GM18858 (cell line): ENCODE measurements around the gene RDH12.
"Not testable (repeated sequence)": the region's sequence is repeated elsewhere in the genome, so short reads cannot be mapped to it uniquely, and the experiment has no call there.

Experiments
- ATAC-seq: cut with Tn5 transposase; IDR thresholded peaks from one replicate; pipeline ENCODE4 v1.9.1; 2021; ENCODE audit not compliant: unreplicated experiment

RDH12 gene

DNA sequence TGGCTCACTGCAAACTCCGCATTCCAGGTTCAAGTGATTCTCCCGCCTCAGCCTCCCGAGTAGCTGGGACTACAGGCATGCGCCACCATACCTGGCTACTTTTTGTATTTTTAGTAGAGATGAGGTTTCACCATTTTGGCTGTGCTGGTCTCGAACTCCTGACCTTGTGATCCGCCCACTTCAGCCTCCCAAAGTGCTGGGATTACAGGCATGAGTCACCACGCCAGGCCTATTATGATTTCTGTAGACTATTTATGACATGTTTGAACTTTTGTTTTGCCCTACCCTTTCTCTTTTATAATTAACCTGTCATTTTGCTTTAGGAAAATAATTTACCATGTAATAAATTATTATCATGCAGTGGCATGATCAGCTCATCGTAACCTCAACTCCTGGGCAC is at the start of gene RDH12:
RDH12 (plus strand) TSS at position 395 of the 400 bp plus-strand sequence. CDS start 20,757 bp downstream, outside the sequence.
- not testable (repeated sequence) for ATAC-seq

DNA sequence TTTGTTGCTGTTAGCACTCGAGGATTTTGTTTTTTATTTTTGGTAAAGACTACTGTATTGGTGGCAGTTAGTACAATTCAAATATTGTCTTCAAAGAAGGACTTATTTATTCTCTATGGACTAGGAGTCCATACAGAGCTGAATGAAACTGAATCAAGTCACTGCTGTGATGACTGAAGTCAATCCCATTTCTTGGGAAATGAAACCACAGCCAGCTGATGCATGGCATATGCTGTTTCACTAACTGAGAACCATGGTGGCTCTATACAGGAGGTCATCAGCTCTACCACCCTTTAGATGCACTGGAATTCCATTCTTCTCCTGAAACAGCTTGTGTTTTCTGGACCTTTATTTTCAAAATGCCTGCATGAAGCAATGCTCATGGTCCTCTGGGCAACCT is 49.5 kb upstream of the RDH12 start:
- ATAC-seq: no peak

DNA sequence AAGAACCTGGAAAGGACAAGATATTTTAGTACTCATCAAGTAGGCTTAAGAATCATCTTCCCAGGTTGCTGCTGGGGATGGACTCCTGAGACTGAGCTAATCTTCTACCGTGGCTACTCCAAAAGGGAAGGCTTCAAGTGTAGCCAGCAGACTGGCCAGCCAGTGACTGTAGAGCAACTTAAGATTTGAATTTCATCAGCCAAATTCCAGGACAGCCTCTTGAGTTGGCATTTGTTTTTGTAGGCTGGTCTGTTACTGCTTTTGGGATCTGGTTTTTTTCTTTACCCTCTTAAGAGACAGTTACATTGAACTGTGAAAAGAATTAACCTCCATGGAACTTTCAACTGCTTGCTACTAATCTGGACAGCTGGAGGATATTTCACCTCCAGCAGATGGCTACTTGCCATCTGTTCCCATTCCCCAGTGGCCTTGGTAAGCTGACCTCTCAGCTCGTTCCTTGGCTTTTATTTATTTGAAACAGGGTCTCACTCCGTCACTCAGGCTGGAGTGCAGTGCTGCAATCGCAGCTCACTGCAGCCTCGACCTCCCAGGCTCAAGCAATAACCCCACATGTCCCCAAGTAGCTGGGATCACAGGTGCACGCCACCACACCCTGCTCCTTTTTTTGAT is 47.9 kb upstream of the RDH12 start:
- no peak for ATAC-seq

GRCh38 chr14:67663633-67664032 is 38.1 kb upstream of the RDH12 start:
- ATAC-seq: no peak

GRCh38 chr14:67665868-67666267 is 35.8 kb upstream of the RDH12 start:
- ATAC-seq: no peak

GRCh38 chr14:67666750-67667449 is 34.8 kb upstream of the RDH12 start:
- no peak for ATAC-seq

DNA sequence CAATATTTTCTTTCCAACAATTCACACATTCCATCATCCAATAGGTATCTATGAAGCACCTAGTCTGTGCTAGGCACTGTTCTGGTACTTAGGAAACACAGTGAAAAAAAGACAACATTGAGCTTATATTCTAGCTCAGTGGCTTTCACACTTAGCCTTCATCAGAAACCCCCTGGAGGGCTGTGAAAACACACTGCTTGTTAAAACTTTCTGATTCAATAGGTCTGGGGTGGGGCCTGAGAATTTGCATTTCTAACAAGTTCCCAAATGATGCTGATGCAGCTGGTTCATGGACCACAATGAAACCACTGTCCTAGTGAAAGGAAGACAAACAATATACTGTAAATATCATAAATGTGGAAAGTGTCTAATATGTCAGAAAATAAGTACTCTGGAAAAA is 33.1 kb upstream of the RDH12 start:
- ATAC-seq: peak; percentile 39

DNA sequence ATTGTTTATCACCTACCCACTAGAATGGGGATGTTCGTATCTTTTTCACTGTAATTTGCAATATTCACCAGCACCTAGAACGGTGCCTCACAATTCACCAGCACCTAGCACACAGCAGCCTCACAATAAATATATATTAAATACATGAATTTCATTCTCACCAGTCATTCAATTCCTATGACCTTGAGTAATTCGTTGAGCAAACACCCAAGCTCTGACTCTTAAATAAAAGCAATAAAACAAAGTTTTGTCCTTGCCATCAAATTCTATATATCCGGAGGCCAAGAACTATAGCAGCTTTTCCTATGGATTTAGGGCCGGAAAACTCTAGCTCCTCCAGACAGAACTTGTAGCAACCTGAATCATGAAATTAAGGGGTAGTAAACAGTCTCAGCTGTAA is 28.2 kb upstream of the RDH12 start:
- ATAC-seq: no peak

- peak; percentile 25 for ATAC-seq
Observed at GRCh38 chr14:67674139-67674479, 27.6 kb upstream of the RDH12 start.

- ATAC-seq: peak; percentile 76
Observed at GRCh38 chr14:67674480-67675218, 27.0 kb upstream of the RDH12 start, which contains the start of gene VTI1B. TSS of gene VTI1B (minus strand) at chr14:67674632. CDS start at chr14:67674489, 143 bp downstream.

DNA sequence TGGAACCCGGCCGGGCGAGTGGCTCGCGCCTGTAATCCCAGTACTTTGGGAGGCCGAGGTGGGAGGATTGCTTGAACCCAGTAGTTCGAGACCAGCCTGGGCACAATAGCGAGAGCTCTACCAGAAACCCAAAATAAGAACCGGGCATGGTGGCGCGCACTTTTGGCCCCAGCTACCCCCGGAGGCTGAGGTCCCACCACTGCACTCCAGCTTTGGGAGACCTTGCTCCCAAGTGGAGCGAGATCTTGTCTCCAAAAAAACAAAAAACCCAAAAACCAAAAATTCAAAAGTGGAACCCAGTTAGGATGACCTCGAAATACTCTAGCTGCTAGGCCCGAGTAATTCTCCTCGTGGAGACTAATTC is 26.5 kb upstream of the RDH12 start:
- ATAC-seq: no peak

- ATAC-seq: no peak
Observed at GRCh38 chr14:67679006-67679405, 22.7 kb upstream of the RDH12 start.

- ATAC-seq: peak; percentile 98
Observed at GRCh38 chr14:67680121-67680602, 21.5 kb upstream of the RDH12 start.

- ATAC-seq: no peak
Observed at GRCh38 chr14:67680941-67681340, 20.7 kb upstream of the RDH12 start.

- no peak for ATAC-seq
Observed at GRCh38 chr14:67683842-67684241, 17.8 kb upstream of the RDH12 start.

DNA sequence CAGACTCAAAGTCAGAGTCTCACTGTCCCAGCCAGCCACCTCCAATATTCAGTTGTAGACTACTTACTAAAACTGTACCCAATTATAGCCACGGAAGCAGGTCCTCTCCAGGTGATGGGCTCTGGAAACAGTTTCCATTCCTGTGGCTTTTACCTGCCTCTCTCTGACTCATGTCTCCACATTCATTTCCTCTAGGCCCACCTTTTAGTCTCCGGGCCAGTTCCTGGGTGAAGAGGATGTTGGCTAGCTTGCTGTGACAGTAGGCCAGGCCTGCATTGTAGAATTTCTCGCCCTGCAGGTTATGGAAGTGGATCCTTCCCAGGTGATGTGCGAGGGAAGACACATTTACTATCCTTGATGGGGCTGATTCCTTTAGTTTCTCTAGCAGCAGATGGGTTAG is 11.7 kb upstream of the RDH12 start:
- no peak for ATAC-seq

GRCh38 chr14:67694791-67695393 is 6.8 kb upstream of the RDH12 start:
- peak; percentile 77 for ATAC-seq

DNA sequence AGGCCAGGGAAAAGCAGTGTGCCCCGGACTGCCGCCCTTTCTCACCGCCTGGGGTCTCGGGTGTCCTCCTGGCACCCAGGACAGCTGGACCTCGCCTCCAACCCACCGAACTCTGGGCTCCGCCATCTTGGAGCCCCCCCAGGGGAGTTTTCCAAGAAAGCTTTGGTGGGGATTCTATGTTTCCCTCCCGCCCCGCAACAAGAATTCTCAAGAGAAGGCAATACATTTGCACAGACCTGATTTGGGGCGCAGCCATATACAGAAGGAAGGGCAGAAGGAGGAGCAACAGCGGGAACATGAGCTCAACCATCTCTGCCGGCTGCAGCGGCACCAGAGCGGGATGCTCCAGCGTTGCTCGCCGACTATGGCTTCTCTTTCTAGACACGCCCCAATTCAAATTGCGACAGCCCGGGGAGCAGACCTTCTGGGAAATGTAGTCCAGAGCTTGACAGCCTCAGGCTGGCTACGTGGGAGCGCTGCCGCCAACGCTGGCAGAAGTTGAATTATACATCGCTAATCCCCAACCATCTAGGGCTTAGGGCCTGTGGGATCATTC is 6.2 kb upstream of the RDH12 start, which contains the start of gene RDH11:
RDH11 (minus strand) TSS at position 371 of the 556 bp plus-strand sequence; CDS start at position 310, 61 bp downstream.
- peak; percentile 76 for ATAC-seq

GRCh38 chr14:67697006-67697405 is 4.7 kb upstream of the RDH12 start:
- no peak for ATAC-seq

- no peak for ATAC-seq
Observed at GRCh38 chr14:67698179-67698578, 3.5 kb upstream of the RDH12 start.

DNA sequence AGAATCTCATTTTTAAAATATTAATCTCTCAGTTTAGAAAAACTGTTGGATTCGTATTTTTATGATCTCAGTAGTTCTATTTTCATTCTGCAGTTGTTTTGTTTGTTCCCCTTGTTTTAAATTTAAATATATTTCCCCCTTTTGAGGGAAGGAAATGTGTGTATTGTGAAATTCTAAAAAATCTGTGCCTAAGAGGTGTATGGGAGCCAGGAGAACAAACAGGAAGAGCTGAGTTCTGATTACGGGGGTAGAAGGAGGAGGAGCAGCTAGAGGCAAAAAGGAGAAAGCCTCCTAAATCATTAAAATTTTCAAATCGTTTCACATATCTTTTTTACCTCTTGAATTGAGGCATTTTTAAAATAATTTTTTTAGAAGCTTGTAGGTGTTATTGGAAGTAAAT is 2.3 kb downstream of the RDH12 start:
- no peak for ATAC-seq
